H1 (cell line): Measurements from ENCODE around the gene MDM4. TPM values are rescaled to one million over a fixed set of nuclear protein-coding genes. Genes with fewer than 3 reads are reported as not detected.

ENCODE experiments used
- CTCF ChIA-PET: fragments of 300-600 bp; sonication (Branson Sonifier 250); formaldehyde crosslinking; loops from one replicate; lab custom pipeline; 2021; ENCODE audit not compliant: partially characterized antibody; lab: Charles Lee
- POLR2A ChIA-PET: fragments of 300-600 bp; sonication (Branson Sonifier 250); formaldehyde crosslinking; loops from one replicate; lab custom pipeline; 2021; ENCODE audit warnings: inconsistent platforms; ENCODE audit not compliant: partially characterized antibody; lab: Charles Lee
- DNase-seq, 2 experiments: peaks; one replicate each; pipeline versions ENCODE4 v3.0.0 to v3.0.0-alpha.2; 2010 to 2022; ENCODE audit warnings: low spot score in 2 of 2, low read depth in 1 of 2, mixed read lengths in 1 of 2
- FAIRE-seq: peaks from 2 replicates; lab custom pipeline; 2011; peaks lifted over from hg19 to GRCh38; lab: Jason Lieb, UNC
- H2AFZ ChIP-seq: 2 replicates; pipeline ENCODE4 v1.8.1; 2012; ENCODE audit warnings: low read length, inconsistent platforms
- H2AK5ac ChIP-seq: 2 replicates; pipeline ENCODE4 v1.6.1; 2013; ENCODE audit warnings: low read depth, low read length
- H2BK120ac ChIP-seq: replicated peaks from 2 replicates; pipeline ENCODE3; 2013; ENCODE audit warnings: low read depth, low read length, inconsistent platforms
- H2BK12ac ChIP-seq: 2 replicates; pipeline ENCODE4 v1.6.1; 2013; ENCODE audit warnings: low read depth, low read length
- H2BK15ac ChIP-seq: 2 replicates; pipeline ENCODE4 v1.6.1; 2013; ENCODE audit warnings: low read length
- H2BK20ac ChIP-seq: 2 replicates; pipeline ENCODE4 v1.6.1; 2013; ENCODE audit warnings: low read length
- H2BK5ac ChIP-seq: 2 replicates; pipeline ENCODE4 v1.6.1; 2013; ENCODE audit warnings: low read depth, low read length
- H3K14ac ChIP-seq: 2 replicates; pipeline ENCODE4 v1.6.1; 2013; ENCODE audit warnings: inconsistent platforms; ENCODE audit not compliant: insufficient read length
- H3K18ac ChIP-seq: 2 replicates; pipeline ENCODE4 v1.6.1; 2013; ENCODE audit warnings: low read length; ENCODE audit errors: extremely low read depth
- H3K23ac ChIP-seq: 2 replicates; pipeline ENCODE4 v1.6.1; 2013; ENCODE audit warnings: inconsistent platforms; ENCODE audit not compliant: insufficient read length
- H3K23me2 ChIP-seq: 2 replicates; pipeline ENCODE4 v1.6.1; 2013; ENCODE audit warnings: low read depth, low read length
- H3K27ac ChIP-seq: 2 replicates; pipeline ENCODE4 v1.6.1; 2011; ENCODE audit warnings: low read depth, low read length, inconsistent platforms
- H3K27me3 ChIP-seq, 4 experiments: replicated peaks in 1 of 4; 1 replicate in 1 of 4; 2 replicates in 3 of 4; pipeline versions ENCODE4 v1.6.1 to v1.8.1; 2011 to 2013; ENCODE audit warnings: low read length in 3 of 4, mild to moderate bottlenecking in 3 of 4, inconsistent platforms in 2 of 4, mixed read lengths in 2 of 4, moderate library complexity in 1 of 4; ENCODE audit not compliant: control insufficient read depth in 3 of 4, insufficient read depth in 3 of 4; ENCODE audit errors: extremely low read depth in 1 of 4
- H3K36me3 ChIP-seq, 4 experiments: 2 replicates each; pipeline versions ENCODE4 v1.6.1 to v1.8.1; 2011 to 2013; ENCODE audit warnings: mild to moderate bottlenecking in 4 of 4, low read length in 3 of 4, moderate library complexity in 2 of 4, control low read depth in 1 of 4, inconsistent platforms in 1 of 4; ENCODE audit not compliant: insufficient read depth in 4 of 4, control insufficient read depth in 2 of 4
- H3K4ac ChIP-seq: replicated peaks from 2 replicates; pipeline ENCODE3; 2013; ENCODE audit warnings: low read length, low read depth, mixed read lengths, inconsistent platforms; ENCODE audit not compliant: insufficient read length
- H3K4me1 ChIP-seq, 4 experiments: replicated peaks in 1 of 4; 1 replicate in 1 of 4; 2 replicates in 3 of 4; pipeline versions ENCODE4 v1.6.1 to v1.8.1; 2011 to 2013; ENCODE audit warnings: low read length in 3 of 4, inconsistent platforms in 2 of 4, mixed read lengths in 1 of 4; ENCODE audit not compliant: insufficient read depth in 4 of 4, control insufficient read depth in 3 of 4
- H3K4me2 ChIP-seq, 2 experiments: 2 replicates each; pipeline versions ENCODE4 v1.6.1 to v1.8.1; 2011 to 2013; ENCODE audit warnings: low read depth in 2 of 2, low read length in 2 of 2, control low read depth in 1 of 2, inconsistent platforms in 1 of 2, mild to moderate bottlenecking in 1 of 2; ENCODE audit not compliant: insufficient read depth in 1 of 2
- H3K4me3 ChIP-seq, 4 experiments: fragments of 200-600, 300-600 bp in 1 of 4; sonication (generic), shearing (Covaris generic), sonication (Bioruptor Twin) in 1 of 4; 2 replicates each; pipeline versions ENCODE4 v1.5.1 to v1.8.1; 2011 to 2016; ENCODE audit warnings: low read length in 4 of 4, low read depth in 3 of 4, control low read depth in 2 of 4, inconsistent platforms in 2 of 4, mild to moderate bottlenecking in 2 of 4, mixed read lengths in 1 of 4, moderate library complexity in 1 of 4; ENCODE audit not compliant: insufficient read depth in 2 of 4; ENCODE audit errors: extremely low read depth in 1 of 4
- H3K56ac ChIP-seq: replicated peaks from 2 replicates; pipeline ENCODE3; 2013; ENCODE audit warnings: low read depth, mild to moderate bottlenecking, mixed read lengths, low read length, inconsistent platforms; ENCODE audit not compliant: insufficient read length
- H3K79me1 ChIP-seq: 2 replicates; pipeline ENCODE4 v1.6.1; 2013; ENCODE audit warnings: low read depth, low read length, control low read depth
- H3K79me2 ChIP-seq, 2 experiments: 2 replicates each; pipeline versions ENCODE4 v1.6.1 to v1.8.1; 2012 to 2013; ENCODE audit warnings: low read length in 2 of 2, mild to moderate bottlenecking in 2 of 2, inconsistent platforms in 1 of 2; ENCODE audit not compliant: insufficient read depth in 2 of 2, control insufficient read depth in 1 of 2
- H3K9ac ChIP-seq, 4 experiments: replicated peaks in 1 of 4; 1 replicate in 1 of 4; 2 replicates in 3 of 4; pipeline versions ENCODE4 v1.6.1 to v1.8.1; 2011 to 2013; ENCODE audit warnings: low read depth in 3 of 4, low read length in 3 of 4, control low read depth in 2 of 4, mild to moderate bottlenecking in 2 of 4, moderate library complexity in 2 of 4, inconsistent platforms in 1 of 4; ENCODE audit errors: extremely low read depth in 1 of 4
- H3K9me3 ChIP-seq, 2 experiments: 2 replicates each; pipeline versions ENCODE4 v1.6.1 to v1.8.1; 2012 to 2013; ENCODE audit warnings: mild to moderate bottlenecking in 2 of 2, moderate library complexity in 2 of 2, control low read depth in 1 of 2, inconsistent platforms in 1 of 2, low read depth in 1 of 2, low read length in 1 of 2, mixed read lengths in 1 of 2; ENCODE audit not compliant: insufficient read depth in 2 of 2
- H4K20me1 ChIP-seq, 2 experiments: replicated peaks in 1 of 2; 2 replicates each; pipeline versions ENCODE3 to v1.8.1; 2011 to 2013; ENCODE audit warnings: inconsistent platforms in 2 of 2, low read length in 2 of 2, mild to moderate bottlenecking in 1 of 2; ENCODE audit not compliant: insufficient read depth in 2 of 2, control insufficient read depth in 1 of 2
- H4K5ac ChIP-seq: 2 replicates; pipeline ENCODE4 v1.6.1; 2013; ENCODE audit warnings: low read length, low read depth, mixed read lengths, inconsistent platforms; ENCODE audit not compliant: insufficient read length
- H4K8ac ChIP-seq: 2 replicates; pipeline ENCODE4 v1.8.0; 2013; ENCODE audit warnings: mild to moderate bottlenecking, moderate library complexity, low read length, inconsistent platforms; ENCODE audit not compliant: insufficient read depth; ENCODE audit errors: extremely low read depth
- H4K91ac ChIP-seq: replicated peaks from 2 replicates; pipeline ENCODE3; 2013; ENCODE audit warnings: low read length, mixed read lengths, inconsistent platforms; ENCODE audit not compliant: insufficient read length
- TBP ChIP-seq: IDR thresholded peaks from 2 replicates; pipeline ENCODE4 v1.6.1; 2011; ENCODE audit warnings: low read depth, low read length, improper control_type of control experiment
- WGBS, 2 experiments: shearing (Covaris generic) in 1 of 2; methylation state at CpG; one replicate each; pipeline versions ENCODE4 v1.1.6 to v1.1.7; 2013 to 2015; ENCODE audit warnings: low lambda C conversion rate in 2 of 2, mixed read lengths in 2 of 2, inconsistent platforms in 1 of 2, low coverage in 1 of 2, missing lambda C conversion rate in 1 of 2; ENCODE audit not compliant: insufficient replicate concordance in 2 of 2, insufficient coverage in 1 of 2, insufficient read length in 1 of 2; ENCODE audit errors: extremely low coverage in 1 of 2, missing lambda C conversion rate in 1 of 2; 5-methylcytosine and 5-hydroxymethylcytosine counted together
- polyA plus RNA-seq, 7 experiments: library from polyadenylated mRNA; depleted of rRNA in 3 of 7; stranded (reverse) in 5 of 7; unstranded in 2 of 7; fragments of >200 nt in 5 of 7; fragments of 200-250 nt in 2 of 7; gene quantifications; 1 replicate in 5 of 7; 2 replicates in 1 of 7; 4 replicates in 1 of 7; pipeline versions ENCODE4 v1.2.1 to v1.2.3, GENCODE V29; 2011 to 2013; ENCODE audit warnings: missing spikeins in 2 of 7, mixed read lengths in 2 of 7
- total RNA-seq: library from RNA; stranded (reverse); fragmentation: NEBNext Ultra II Directional; extraction: Animal tissue kit (Norgen Biotek cat#: 25700); gene quantifications from 2 replicates; pipeline ENCODE4 v1.2.1, GENCODE V29; 2021

MDM4 gene
- total and polyA plus RNA-seq, 2 of the 8 experiments (the other 6 are each of a cell fraction or from before 2014, with no cell fraction given), result 10.8 to 84.9 TPM

DNA sequence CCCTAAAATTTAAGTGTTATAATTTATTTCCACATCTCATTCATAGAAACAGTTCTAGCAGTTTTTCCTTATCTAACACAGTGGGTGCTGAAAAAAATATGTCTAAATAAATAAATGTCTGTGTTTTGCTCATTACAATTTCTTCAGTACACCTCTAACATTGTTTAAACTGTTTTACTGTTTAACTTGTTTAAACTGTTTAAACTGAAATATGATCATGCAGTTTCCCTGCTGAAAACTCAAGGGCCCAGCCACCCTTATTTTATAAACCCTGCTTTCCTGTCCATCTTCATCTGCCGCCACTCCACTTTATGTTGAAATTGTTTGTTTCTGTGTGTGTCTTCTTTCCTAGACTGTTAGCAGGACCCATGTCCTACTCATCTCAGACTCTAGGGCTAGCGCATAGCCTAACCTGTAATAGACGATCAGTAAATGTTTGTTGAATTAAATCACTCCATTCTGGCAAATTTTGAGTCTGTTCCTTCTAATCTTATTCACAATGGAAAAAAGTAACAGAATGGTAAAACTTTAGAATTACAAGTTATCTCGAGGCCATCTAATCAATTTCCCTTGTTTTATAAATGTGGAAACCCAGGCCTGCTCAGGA is 12.2 kb upstream of the MDM4 start:
- no peak for TF ChIP-seq TBP
- no peak overlapping the region for H2BK15ac ChIP-seq
- CTCF ChIA-PET, result interaction anchor here (0.6 to 49.0 kb wide), 14 partner anchors 11 to 319 kb away, joined by 3 to 2124 read pairs (median 4); partner anchors contain the start of genes LRRN2 and PIK3C2B

More for the DNA sequence above, 12.2 kb upstream of the MDM4 start:
- no peaks in the 10 kb centered on the region for H3K79me1 ChIP-seq
- DNase-seq, result no peak
- peaks cover 0 to 2% of the 10 kb centered on the region in 2 experiments for H4K20me1 ChIP-seq
- H3K56ac ChIP-seq, result no peak overlapping the region
- H3K18ac ChIP-seq, result no peak overlapping the region
- H3K27me3 ChIP-seq, result no peaks in the 10 kb centered on the region
- no peak overlapping the region for H2AFZ ChIP-seq
- H3K4me3 ChIP-seq, result no peak overlapping the region
- 85% methylated on average over 4 of the region's 4 CpGs; no CpG with 5 or more reads in 1 of the 2 experiments for WGBS, 2 experiments
- FAIRE-seq, result no peak
- no peak overlapping the region for H4K91ac ChIP-seq
- no peak overlapping the region for H2AK5ac ChIP-seq
- no peak overlapping the region for H3K4ac ChIP-seq
- no peak overlapping the region for H3K9ac ChIP-seq
- no peak overlapping the region for H3K14ac ChIP-seq
- no peak overlapping the region for H2BK20ac ChIP-seq
- peaks cover 0 to 2% (median 0%) of the 10 kb centered on the region in 4 experiments; a peak in 1 of 7 replicates for H3K4me1 ChIP-seq
- POLR2A ChIA-PET, result interaction anchor here (1.8 kb wide), 1 partner anchor 10 kb away, joined by 15 read pairs; the partner anchor contains the start of gene PIK3C2B
- H4K5ac ChIP-seq, result no peak overlapping the region
- no peak overlapping the region for H4K8ac ChIP-seq
- H3K4me2 ChIP-seq, result no peak overlapping the region
- no peaks in the 10 kb centered on the region for H3K79me2 ChIP-seq
- peaks cover 2% of the 10 kb centered on the region; the same call in 1 of the 2 replicates for H3K23me2 ChIP-seq
- no peak overlapping the region for H3K23ac ChIP-seq
- H2BK12ac ChIP-seq, result no peak overlapping the region
- H3K36me3 ChIP-seq, result no peaks in the 10 kb centered on the region
- no peak overlapping the region for H2BK120ac ChIP-seq
- no peaks in the 10 kb centered on the region for H3K9me3 ChIP-seq
- H3K27ac ChIP-seq, result no peak overlapping the region
- no peak overlapping the region for H2BK5ac ChIP-seq
